Measurements from ENCODE around the gene PGAP6. TPM values are rescaled to one million over a fixed set of nuclear protein-coding genes. Genes with fewer than 3 reads are reported as not detected.
A peak's percentile ranks its signal among the peaks of the same experiment; 100 is the strongest.

PGAP6 gene
- total RNA-seq, result 100 to 1,000 TPM in 1 of 5 experiments, 10 to 100 TPM in 4; 32.2 to 107 (median 89.4) TPM
- polyA plus RNA-seq, result 10 to 100 TPM; 17.0 to 52.4 TPM
- total RNA-seq, result 94.4 reads per million, percentile 83 among the genes with 10 or more reads in this experiment

- H3K9me3 ChIP-seq (ENCODE audit: control insufficient read depth in 2 of 3, low read length in 3 of 3), result no peaks in the 10 kb centered on the region
- intact Hi-C loops (cut with micrococcal nuclease), result loop anchor here (1.0 to 10.0 kb wide), 8 partner anchors 12 to 205 kb away; partner anchors contain the start of genes DECR2 (in 2 of the 2), MRPL28 (in 1 of the 2), NME4 (in 1 of the 2) and RAB11FIP3 (in 1 of the 2)
- CTCF ChIA-PET, result interaction anchor here (0.7 to 2.3 kb wide), 3 partner anchors 11 to 27 kb away, joined by 3 to 10 read pairs (median 3); partner anchors contain the start of gene MRPL28
- POLR2A ChIA-PET, result interaction anchor here (0.5 to 7.7 kb wide), 10 partner anchors 11 to 1823 kb away, joined by 3 to 120 read pairs (median 4); partner anchors contain the start of genes AXIN1, DECR2, FAM234A and MLST8
- DNase-seq, result peak; percentile 36 to 83 (median 51)
- H3K4me1 ChIP-seq (ENCODE audit: control insufficient read depth in 2 of 2, insufficient read depth in 2 of 2, low read length in 2 of 2), result peaks cover 18 to 23% of the 10 kb centered on the region in 2 donors
- peaks cover 0 to 11% (median 0%) of the 10 kb centered on the region in 5 donors for H3K27me3 Mint-ChIP-seq
- peaks cover 0 to 12% (median under 1%) of the 10 kb centered on the region in 3 experiments for H3K36me3 ChIP-seq (ENCODE audit: control insufficient read depth in 2 of 3, insufficient read depth in 3 of 3, low read length in 3 of 3)
- peaks cover 0 to 3% (median 0%) of the 10 kb centered on the region in 5 donors for H3K36me3 Mint-ChIP-seq
- H3K9me3 Mint-ChIP-seq, result no peaks in the 10 kb centered on the region
- H3K4me3 ChIP-seq (ENCODE audit: low read length), result peak within 1 kb of the TSS; percentile 79
- peak; percentile 83 for ATAC-seq
- H3K4me3 Mint-ChIP-seq, result peak within 1 kb of the TSS; percentile 85 to 97 (median 90)
- peak within 1 kb of the TSS; percentile 58 to 98 (median 90) for H3K27ac Mint-ChIP-seq
- no peaks in the 10 kb centered on the region for H3K27me3 ChIP-seq (ENCODE audit: control insufficient read depth in 2 of 2, insufficient read depth in 2 of 2, low read length in 2 of 2)
- H3K4me1 Mint-ChIP-seq, result peaks cover 7 to 32% (median 21%) of the 10 kb centered on the region in 7 donors
- peak within 1 kb of the TSS; percentile 81 for H3K27ac ChIP-seq (ENCODE audit: low read depth, low read length)
Observed at GRCh38 chr16:381789-382717, at the start of gene PGAP6. PGAP6 (minus strand) TSS chr16:381978; CDS start chr16:381821, 157 bp downstream.

- DNase-seq (no peak), ATAC-seq (no peak)
- peaks cover 4 to 12% of the 10 kb centered on the region in 2 donors for H3K4me1 ChIP-seq (ENCODE audit: control insufficient read depth in 2 of 2, insufficient read depth in 2 of 2, low read length in 2 of 2)
- ChIA-PET CTCF (interaction anchor here (0.6 kb wide), 1 partner anchor 13 kb away, joined by 4 read pairs; no protein-coding TSS in a partner anchor), POLR2A (no interaction called here)
- no peak overlapping the region for H3K4me3 Mint-ChIP-seq
- H3K36me3 Mint-ChIP-seq, result peaks cover 0 to 11% (median 4%) of the 10 kb centered on the region in 5 donors
- peaks cover 0 to 3% (median 0%) of the 10 kb centered on the region in 5 donors for H3K27me3 Mint-ChIP-seq
- no peaks in the 10 kb centered on the region for H3K36me3 ChIP-seq (ENCODE audit: control insufficient read depth in 2 of 3, insufficient read depth in 3 of 3, low read length in 3 of 3)
- no peaks in the 10 kb centered on the region for H3K9me3 ChIP-seq (ENCODE audit: control insufficient read depth in 2 of 3, low read length in 3 of 3)
- H3K27ac Mint-ChIP-seq, result no peak overlapping the region
- H3K4me3 ChIP-seq (ENCODE audit: low read length), result no peak overlapping the region
- H3K9me3 Mint-ChIP-seq, result peaks cover 0 to 3% (median 0%) of the 10 kb centered on the region in 11 donors
- peaks cover 19 to 40% (median 26%) of the 10 kb centered on the region in 7 donors for H3K4me1 Mint-ChIP-seq
- intact Hi-C loops (cut with micrococcal nuclease), result no loop called here
- no peak overlapping the region for H3K27ac ChIP-seq (ENCODE audit: low read depth, low read length)
- no peaks in the 10 kb centered on the region for H3K27me3 ChIP-seq (ENCODE audit: control insufficient read depth in 2 of 2, insufficient read depth in 2 of 2, low read length in 2 of 2)
Observed at GRCh38 chr16:430904-431303, 49.1 kb upstream of the PGAP6 start.

GRCh38 chr16:427250-427649 is 45.5 kb upstream of the PGAP6 start:
- ChIA-PET POLR2A (no interaction called here), CTCF (no interaction called here)
- Histone ChIP-seq H3K4me3 (ENCODE audit: low read length) (peak overlapping the region; percentile 44), H3K36me3 (ENCODE audit: control insufficient read depth in 2 of 3, insufficient read depth in 3 of 3, low read length in 3 of 3) (no peaks in the 10 kb centered on the region), H3K27me3 (ENCODE audit: control insufficient read depth in 2 of 2, insufficient read depth in 2 of 2, low read length in 2 of 2) (no peaks in the 10 kb centered on the region), H3K27ac (ENCODE audit: low read depth, low read length) (no peak overlapping the region), H3K9me3 (ENCODE audit: control insufficient read depth in 2 of 3, low read length in 3 of 3) (no peaks in the 10 kb centered on the region), H3K4me1 (ENCODE audit: control insufficient read depth in 2 of 2, insufficient read depth in 2 of 2, low read length in 2 of 2) (peaks cover 10 to 17% of the 10 kb centered on the region in 2 donors)
- Mint-ChIP-seq H3K4me3 (peak overlapping the region; percentile 67 to 91 (median 84)), H3K27me3 (peaks cover 0 to 18% (median 0%) of the 10 kb centered on the region in 5 donors), H3K4me1 (peaks cover 22 to 45% (median 34%) of the 10 kb centered on the region in 7 donors), H3K36me3 (peaks cover 0 to 11% (median 0%) of the 10 kb centered on the region in 5 donors), H3K27ac (peak overlapping the region; percentile 45 to 89 (median 72)), H3K9me3 (peaks cover 0 to 3% (median 0%) of the 10 kb centered on the region in 11 donors)
- intact Hi-C loops (cut with micrococcal nuclease), result no loop called here
- ATAC-seq (no peak), DNase-seq (no peak)

GRCh38 chr16:426906-427249 is 45.1 kb upstream of the PGAP6 start:
- Histone ChIP-seq H3K4me1 (ENCODE audit: control insufficient read depth in 2 of 2, insufficient read depth in 2 of 2, low read length in 2 of 2) (peaks cover 10 to 17% of the 10 kb centered on the region in 2 donors), H3K27ac (ENCODE audit: low read depth, low read length) (no peak overlapping the region), H3K27me3 (ENCODE audit: control insufficient read depth in 2 of 2, insufficient read depth in 2 of 2, low read length in 2 of 2) (no peaks in the 10 kb centered on the region), H3K9me3 (ENCODE audit: control insufficient read depth in 2 of 3, low read length in 3 of 3) (no peaks in the 10 kb centered on the region), H3K4me3 (ENCODE audit: low read length) (peak overlapping the region; percentile 44), H3K36me3 (ENCODE audit: control insufficient read depth in 2 of 3, insufficient read depth in 3 of 3, low read length in 3 of 3) (no peaks in the 10 kb centered on the region)
- peak overlapping the region; percentile 45 to 89 (median 72) for H3K27ac Mint-ChIP-seq
- CTCF ChIA-PET, result interaction anchor here (0.5 kb wide), 1 partner anchor 10 kb away, joined by 3 read pairs; no protein-coding TSS in a partner anchor
- peaks cover 0 to 3% (median 0%) of the 10 kb centered on the region in 11 donors for H3K9me3 Mint-ChIP-seq
- ATAC-seq, result no peak
- POLR2A ChIA-PET, result no interaction called here
- peaks cover 0 to 11% (median 0%) of the 10 kb centered on the region in 5 donors for H3K36me3 Mint-ChIP-seq
- DNase-seq, result no peak
- intact Hi-C loops (cut with micrococcal nuclease), result no loop called here
- H3K4me1 Mint-ChIP-seq, result peaks cover 22 to 45% (median 34%) of the 10 kb centered on the region in 7 donors
- peaks cover 0 to 18% (median 0%) of the 10 kb centered on the region in 5 donors for H3K27me3 Mint-ChIP-seq
- peak overlapping the region; percentile 67 to 91 (median 84) for H3K4me3 Mint-ChIP-seq

GRCh38 chr16:426115-426905 is 44.5 kb upstream of the PGAP6 start:
- Mint-ChIP-seq H3K9me3 (peaks cover 0 to 3% (median 0%) of the 10 kb centered on the region in 11 donors), H3K27ac (peak overlapping the region in 8 of 9 donors; percentile 18 to 89 (median 74)), H3K36me3 (peaks cover 0 to 11% (median 0%) of the 10 kb centered on the region in 5 donors), H3K27me3 (peaks cover 0 to 18% (median 0%) of the 10 kb centered on the region in 5 donors), H3K4me1 (peaks cover 22 to 45% (median 34%) of the 10 kb centered on the region in 7 donors), H3K4me3 (peak overlapping the region; percentile 67 to 91 (median 84))
- H3K36me3 ChIP-seq (ENCODE audit: control insufficient read depth in 2 of 3, insufficient read depth in 3 of 3, low read length in 3 of 3), result no peaks in the 10 kb centered on the region
- ChIA-PET POLR2A (interaction anchor here (0.7 to 1.1 kb wide), 3 partner anchors 25 to 197 kb away, joined by 3 to 5 read pairs (median 4); partner anchors contain the start of genes DECR2 and LUC7L), CTCF (interaction anchor here (0.5 to 0.6 kb wide), 2 partner anchors 9 to 27 kb away, joined by 3 read pairs; no protein-coding TSS in a partner anchor)
- peak overlapping the region; percentile 37 for H3K27ac ChIP-seq (ENCODE audit: low read depth, low read length)
- peaks cover 10 to 17% of the 10 kb centered on the region in 2 donors for H3K4me1 ChIP-seq (ENCODE audit: control insufficient read depth in 2 of 2, insufficient read depth in 2 of 2, low read length in 2 of 2)
- H3K27me3 ChIP-seq (ENCODE audit: control insufficient read depth in 2 of 2, insufficient read depth in 2 of 2, low read length in 2 of 2), result no peaks in the 10 kb centered on the region
- intact Hi-C loops (cut with micrococcal nuclease), result no loop called here
- ATAC-seq (no peak), DNase-seq (peak in 4 of 9 donors; percentile 5 to 35 (median 8))
- H3K9me3 ChIP-seq (ENCODE audit: control insufficient read depth in 2 of 3, low read length in 3 of 3), result no peaks in the 10 kb centered on the region
- peak overlapping the region; percentile 44 for H3K4me3 ChIP-seq (ENCODE audit: low read length)
